Hindlimb muscle (tissue), 1 donor: ENCODE data around the gene FAF1. TPM values are rescaled to one million over a fixed set of nuclear protein-coding genes. Genes with fewer than 3 reads are reported as not detected.
"Not testable (repeated sequence)": the region's sequence is repeated elsewhere in the genome, so short reads cannot be mapped to it uniquely, and the experiment has no call there.

ENCODE experiments used
- DNase-seq: peaks from one replicate; pipeline ENCODE4 v3.0.0-alpha.2; 2013
- polyA plus RNA-seq: library from polyadenylated mRNA; unstranded; fragments of 120-200 nt; gene quantifications from one replicate; pipeline ENCODE4 v1.2.1, GENCODE V29; 2013; ENCODE audit not compliant: insufficient read length

Gene FAF1
- polyA plus RNA-seq, 1 donor = 43.5 TPM

GRCh38 chr1:50846224-50846839, 113.7 kb downstream of the FAF1 start:
- no peak for DNase-seq

GRCh38 chr1:50841791-50842387, 118.2 kb downstream of the FAF1 start:
- DNase-seq = peak; percentile 32

DNA sequence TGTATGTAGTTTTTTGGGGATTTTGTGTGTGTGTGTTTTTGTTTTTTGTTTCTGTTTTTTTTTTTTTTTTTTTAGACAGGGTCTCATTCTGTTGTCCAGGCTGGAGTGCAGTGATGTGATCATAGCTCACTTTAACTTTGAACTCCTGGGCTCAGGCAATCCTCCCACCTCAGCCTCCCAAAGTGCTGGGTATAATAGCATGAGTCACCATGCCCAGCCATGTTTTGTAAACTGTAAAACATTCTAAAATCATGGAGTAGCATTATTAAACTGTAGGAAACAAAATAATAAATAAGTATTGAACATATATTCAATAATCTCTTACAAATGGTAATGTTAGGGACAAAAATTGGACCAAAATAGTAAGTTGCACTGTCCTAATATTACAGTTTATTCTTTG, 124.0 kb downstream of the FAF1 start:
- no peak for DNase-seq

DNA sequence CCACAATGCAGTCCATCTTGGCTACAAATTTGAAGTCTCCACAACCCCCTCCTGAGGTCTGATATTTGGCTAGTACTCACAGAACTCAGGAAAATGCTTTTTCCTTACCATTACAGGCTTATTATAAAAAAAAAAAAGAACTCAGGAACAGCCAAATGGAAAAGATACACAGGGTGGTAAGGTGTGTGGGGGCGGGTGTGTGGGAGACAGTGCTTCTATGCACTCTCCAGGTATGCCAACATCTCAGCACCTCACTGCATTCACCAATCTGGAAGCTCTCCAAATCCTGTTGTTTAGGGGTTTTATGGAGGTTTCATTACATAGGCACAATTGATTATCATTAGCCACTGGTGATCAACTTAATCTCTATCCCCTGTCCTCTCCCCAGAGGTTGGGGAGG, 126.9 kb downstream of the FAF1 start:
- no peak for DNase-seq

DNA sequence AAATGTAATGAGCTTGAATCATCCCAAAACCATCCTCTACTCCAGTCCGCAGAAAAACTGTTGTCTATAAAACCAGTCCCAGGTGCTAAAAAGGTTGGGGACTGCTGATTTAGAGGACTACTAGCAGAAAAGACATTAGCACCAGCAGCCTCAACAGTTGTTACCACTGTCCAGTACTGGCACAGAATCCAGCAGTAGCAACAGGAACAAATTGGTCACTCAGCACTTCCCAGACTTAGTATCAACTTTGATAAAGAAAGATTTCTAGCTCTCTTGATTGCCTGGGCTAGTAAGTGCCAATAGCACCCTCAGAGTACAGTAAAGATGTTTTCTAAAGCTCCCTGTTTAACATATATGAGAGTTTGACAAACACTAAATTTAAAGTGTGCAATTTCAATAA, 127.9 kb downstream of the FAF1 start:
- no peak for DNase-seq

GRCh38 chr1:50831300-50832061, 128.6 kb downstream of the FAF1 start:
- DNase-seq = no peak

- no peak for DNase-seq
Measured at GRCh38 chr1:50830621-50831020, 129.4 kb downstream of the FAF1 start.

GRCh38 chr1:50829014-50829958, 130.8 kb downstream of the FAF1 start:
- no peak for DNase-seq

- no peak for DNase-seq
Measured at GRCh38 chr1:50827546-50827945, 132.5 kb downstream of the FAF1 start.

GRCh38 chr1:50826792-50827191, 133.3 kb downstream of the FAF1 start:
- not testable (repeated sequence) for DNase-seq

- no peak for DNase-seq
Measured at GRCh38 chr1:50822035-50822776, 137.9 kb downstream of the FAF1 start.

DNA sequence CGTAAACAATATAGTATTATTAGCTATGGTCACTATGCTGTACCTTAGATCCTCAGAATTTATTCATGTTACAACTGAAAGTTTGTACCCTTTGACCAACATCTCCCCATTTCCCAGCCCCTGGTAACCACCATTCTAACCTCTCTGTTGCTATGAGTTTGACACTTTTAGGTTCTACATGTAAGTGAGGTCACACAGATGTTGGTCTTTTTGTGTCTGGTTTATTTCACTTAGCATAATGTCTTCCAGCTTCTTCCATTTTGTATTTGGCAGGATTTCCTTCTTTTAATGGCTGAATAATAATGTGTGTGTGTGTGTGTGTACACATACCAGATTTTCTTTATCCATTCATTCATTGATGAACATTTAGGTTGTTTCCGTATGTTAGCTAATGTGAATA, 139.5 kb downstream of the FAF1 start:
- DNase-seq = no peak

DNA sequence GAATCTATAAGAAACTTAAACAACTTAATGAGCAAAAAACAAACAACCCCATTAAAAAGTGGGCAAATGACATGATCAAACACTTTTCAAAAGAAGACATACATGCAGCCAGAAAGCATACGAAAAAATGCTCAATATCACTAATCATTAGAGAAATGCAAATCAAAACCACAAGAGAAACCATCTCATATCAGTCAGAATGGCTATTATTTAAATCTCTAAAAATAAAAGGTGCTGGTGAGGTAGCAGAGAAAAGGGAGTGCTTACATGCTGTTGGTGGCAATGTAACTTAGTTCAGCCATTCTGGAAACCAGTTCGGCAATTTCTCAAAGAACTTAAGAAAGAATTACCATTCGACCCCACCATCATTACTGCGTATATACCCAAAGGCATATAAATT, 147.7 kb downstream of the FAF1 start:
- no peak for DNase-seq

- no peak for DNase-seq
Measured at GRCh38 chr1:50808296-50808695, 151.8 kb downstream of the FAF1 start.

DNA sequence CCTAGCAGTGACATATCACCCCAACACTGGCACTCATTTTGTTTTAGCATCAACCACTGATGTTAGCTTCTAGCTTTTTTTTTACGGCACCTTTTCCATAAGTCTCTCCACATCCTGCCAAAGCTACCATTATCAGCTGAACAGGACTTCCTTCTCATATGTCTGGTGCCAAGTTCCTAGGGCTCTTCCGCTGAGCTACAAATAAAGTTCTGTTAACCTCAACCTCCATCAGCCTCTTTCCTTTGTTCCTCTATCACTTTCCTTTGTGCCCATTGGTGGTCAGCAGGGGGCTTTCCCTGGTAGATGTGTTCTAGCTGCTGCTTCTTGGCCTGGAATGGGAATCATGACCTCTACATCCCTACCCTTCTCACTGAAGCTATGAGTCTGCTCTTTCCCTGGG, 163.8 kb downstream of the FAF1 start:
- DNase-seq = no peak

GRCh38 chr1:50793521-50793920, 166.5 kb downstream of the FAF1 start:
- no peak for DNase-seq

- no peak for DNase-seq
Measured at GRCh38 chr1:50787266-50787665, 172.8 kb downstream of the FAF1 start.

GRCh38 chr1:50783286-50783685, 176.8 kb downstream of the FAF1 start:
- no peak for DNase-seq

- no peak for DNase-seq
Measured at GRCh38 chr1:50780797-50781196, 179.3 kb downstream of the FAF1 start.

- DNase-seq = no peak
Measured at GRCh38 chr1:50779801-50780200, 180.3 kb downstream of the FAF1 start.

GRCh38 chr1:50775740-50776139, 184.3 kb downstream of the FAF1 start:
- DNase-seq = no peak

DNA sequence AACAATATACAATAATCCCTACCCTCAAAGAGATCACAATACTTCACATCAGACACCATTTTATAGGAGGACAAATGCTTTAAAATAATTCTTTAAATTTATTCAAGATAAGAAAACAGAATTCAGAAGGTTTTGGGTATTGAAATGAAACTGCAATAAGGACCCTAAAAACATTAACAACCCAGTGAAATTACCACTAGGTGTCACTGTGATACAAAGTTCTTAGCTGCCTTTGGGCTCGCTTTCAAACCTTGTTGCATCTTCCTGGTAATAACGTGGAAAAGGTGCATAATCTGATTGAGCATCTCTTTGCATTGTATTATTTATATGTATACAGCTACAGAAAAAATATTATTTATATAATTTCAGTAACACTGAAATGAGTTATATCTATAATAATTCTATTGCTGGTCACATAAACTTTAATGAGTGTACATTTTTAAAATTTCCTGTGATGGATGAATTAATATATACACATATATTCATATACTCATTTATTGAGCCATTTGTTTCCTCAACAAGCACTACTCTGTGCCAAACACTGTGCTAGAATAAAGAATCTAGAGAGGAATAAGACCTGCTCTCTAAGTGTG, 185.2 kb downstream of the FAF1 start:
- peak; percentile 47 for DNase-seq
